Adrenal gland (tissue), 5 donors: ENCODE results near the gene NPIPA5.
"Not testable (repeated sequence)": the region's sequence is repeated elsewhere in the genome, so short reads cannot be mapped to it uniquely, and the experiment has no call there.

Source experiments
- CTCF ChIP-seq, 6 experiments: fragments of 450-650 bp in 4 of 6; fragments of 200-600 bp in 2 of 6; sonication (generic) in 1 of 6; IDR thresholded peaks; 1 replicate in 5 of 6; 2 replicates in 1 of 6; pipeline versions ENCODE4 v1.5.1 to v1.8.0; 2016 to 2021; ENCODE audit warnings: antibody characterized with exemption in 6 of 6, mild to moderate bottlenecking in 2 of 6, moderate library complexity in 1 of 6
- POLR2A ChIP-seq, 2 donors: fragments of 450-650 bp; IDR thresholded peaks; one replicate each; pipeline ENCODE4 v1.6.1; 2017; ENCODE audit warnings: antibody characterized with exemption in 2 of 2, mild to moderate bottlenecking in 2 of 2, moderate library complexity in 1 of 2
- donor health status: DM: no; HTN: no; CAD: no.

GRCh38 chr16:15323373-15323772 lies 54.7 kb downstream of the NPIPA5 start:
- TF ChIP-seq CTCF, POLR2A (IDR thresholded peaks at IDR 0.05): not testable (repeated sequence)
